Renal cortical epithelial cell (primary cell): Measurements from ENCODE around the gene WDR26. TPM values are rescaled to one million over a fixed set of nuclear protein-coding genes. Genes with fewer than 3 reads are reported as not detected.
"Not testable (repeated sequence)": the region's sequence is repeated elsewhere in the genome, so short reads cannot be mapped to it uniquely, and the experiment has no call there.

Source experiments
- DNase-seq: peaks from one replicate; pipeline ENCODE4 v3.0.0-alpha.2; 2011; ENCODE audit warnings: low read depth
- total RNA-seq: library from RNA; depleted of rRNA; stranded (reverse); fragments of >200 nt; gene quantifications from 2 replicates; pipeline ENCODE4 v1.2.3, GENCODE V29; 2014

WDR26 gene
- total RNA-seq, 1 donor from 2014 or later = 150 TPM

DNA sequence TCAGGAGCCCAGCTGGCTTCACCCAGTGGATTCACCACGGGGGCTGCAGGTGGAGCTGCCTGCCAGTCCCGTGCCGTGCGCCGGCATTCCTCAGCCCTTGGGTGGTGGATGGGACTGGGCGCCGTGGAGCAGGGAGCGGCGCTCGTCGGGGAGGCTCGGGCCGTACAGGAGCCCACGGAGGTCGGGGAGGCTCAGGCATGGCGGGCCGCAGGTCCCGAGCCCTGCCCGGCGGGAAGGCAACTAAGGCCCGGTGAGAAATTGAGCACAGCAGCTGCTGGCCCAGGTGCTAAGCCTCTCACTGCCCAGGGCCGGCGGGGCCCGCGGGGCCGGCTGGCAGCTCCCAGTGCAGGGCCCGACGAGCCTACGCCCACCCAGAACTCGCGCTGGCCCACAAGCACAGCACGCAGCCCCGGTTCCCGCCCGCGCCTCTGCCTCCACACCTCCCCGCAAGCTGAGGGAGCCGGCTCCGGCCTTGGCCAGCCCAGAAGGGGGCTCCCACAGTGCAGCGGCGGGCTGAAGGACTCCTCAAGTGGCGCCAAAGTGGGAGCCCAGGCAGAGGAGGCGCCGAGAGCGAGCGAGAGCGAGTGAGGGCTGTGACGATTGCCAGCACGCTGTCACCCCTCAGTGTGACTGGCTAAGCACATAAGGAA, 82.0 kb downstream of the WDR26 start:
- DNase-seq = not testable (repeated sequence)

DNA sequence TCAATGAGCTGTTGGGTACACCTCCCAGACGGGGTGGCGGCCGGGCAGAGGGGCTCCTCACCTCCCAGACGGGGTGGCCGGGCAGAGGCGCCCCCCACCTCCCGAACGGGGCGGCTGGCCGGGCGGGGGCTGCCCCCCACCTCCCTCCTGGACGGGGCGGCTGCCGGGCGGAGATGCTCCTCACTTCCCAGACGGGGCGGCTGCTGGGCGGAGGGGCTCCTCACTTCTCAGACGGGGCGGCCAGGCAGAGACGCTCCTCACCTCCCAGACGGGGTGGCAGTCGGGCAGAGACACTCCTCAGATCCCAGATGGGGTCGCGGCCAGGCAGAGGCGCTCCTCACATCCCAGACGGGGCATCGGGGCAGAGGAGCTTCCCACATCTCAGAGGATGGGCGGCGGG, 84.9 kb downstream of the WDR26 start:
- not testable (repeated sequence) for DNase-seq

DNA sequence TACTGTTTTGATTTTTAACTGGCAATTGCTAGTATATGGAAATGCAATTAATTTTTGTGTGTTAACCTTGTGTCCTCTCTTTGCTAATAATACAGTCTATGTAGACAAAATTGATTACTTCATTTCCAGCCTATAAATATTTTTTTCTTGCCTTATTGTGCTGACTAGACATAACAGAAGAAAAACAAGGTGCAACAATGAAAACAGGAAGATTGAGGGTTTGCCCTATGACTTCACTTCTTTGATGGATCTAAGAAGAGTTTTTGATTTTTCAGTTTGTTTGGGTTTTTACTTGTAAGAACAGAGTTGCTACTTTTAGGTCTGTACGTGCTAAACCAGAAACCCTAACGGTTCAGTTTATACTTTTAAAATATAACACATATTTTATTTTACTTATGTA, 86.5 kb downstream of the WDR26 start:
- DNase-seq = no peak

DNA sequence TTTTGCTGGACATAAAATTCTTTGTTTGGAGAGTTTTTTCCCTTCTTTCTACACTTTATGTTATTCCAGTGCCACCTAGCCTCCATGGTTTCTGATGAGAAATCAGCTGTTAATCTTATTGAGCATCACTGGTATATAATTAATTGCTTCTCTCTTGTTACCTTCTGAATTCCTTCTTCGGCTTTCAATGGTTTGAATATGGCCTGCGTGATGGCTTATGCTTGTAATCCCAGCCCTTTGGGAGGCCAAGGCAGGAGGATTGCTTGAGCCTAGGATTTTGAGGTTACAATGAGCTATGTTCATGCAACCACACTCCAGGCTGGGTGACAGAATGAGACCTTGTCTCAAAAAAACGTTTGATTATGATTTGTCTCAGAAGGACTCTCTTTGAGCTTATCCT, 90.9 kb downstream of the WDR26 start:
- DNase-seq = no peak

DNA sequence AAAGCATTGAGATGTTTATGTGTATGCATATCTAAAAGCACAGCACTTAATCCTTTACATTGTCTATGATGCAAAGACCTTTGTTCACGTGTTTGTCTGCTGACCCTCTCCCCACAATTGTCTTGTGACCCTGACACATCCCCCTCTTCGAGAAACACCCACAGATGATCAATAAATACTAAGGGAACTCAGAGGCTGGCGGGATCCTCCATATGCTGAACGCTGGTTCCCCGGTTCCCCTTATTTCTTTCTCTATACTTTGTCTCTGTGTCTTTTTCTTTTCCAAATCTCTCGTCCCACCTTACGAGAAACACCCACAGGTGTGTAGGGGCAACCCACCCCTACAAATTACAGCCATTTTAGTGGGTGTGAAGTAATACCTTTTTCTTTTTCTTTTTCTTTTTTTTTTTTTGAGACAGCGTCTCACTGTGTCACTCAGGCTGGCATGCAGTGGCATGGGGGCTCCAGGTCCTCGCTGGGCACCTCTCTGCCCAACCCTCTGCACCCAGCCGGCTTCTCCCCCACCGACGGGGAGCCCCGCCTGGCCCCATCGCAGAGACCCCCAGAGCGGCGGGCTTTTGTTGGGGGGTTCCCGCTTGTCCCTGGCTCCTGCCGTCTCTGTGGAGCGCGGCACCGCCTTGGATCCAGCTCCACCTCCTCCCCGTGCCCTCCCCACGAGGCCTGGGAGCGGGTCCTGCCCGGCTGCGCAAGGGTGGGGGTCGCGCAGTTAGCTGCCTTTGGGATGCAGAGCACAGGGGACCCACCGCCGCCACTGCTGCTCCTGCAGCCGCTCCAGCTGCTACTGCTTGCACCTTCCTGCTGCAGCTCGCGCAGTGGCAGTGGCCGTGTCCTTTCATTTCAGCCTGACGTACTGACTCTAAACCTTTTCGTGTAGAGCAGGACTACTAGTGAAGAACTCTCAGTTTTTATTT, 93.9 kb downstream of the WDR26 start:
- DNase-seq = not testable (repeated sequence)

DNA sequence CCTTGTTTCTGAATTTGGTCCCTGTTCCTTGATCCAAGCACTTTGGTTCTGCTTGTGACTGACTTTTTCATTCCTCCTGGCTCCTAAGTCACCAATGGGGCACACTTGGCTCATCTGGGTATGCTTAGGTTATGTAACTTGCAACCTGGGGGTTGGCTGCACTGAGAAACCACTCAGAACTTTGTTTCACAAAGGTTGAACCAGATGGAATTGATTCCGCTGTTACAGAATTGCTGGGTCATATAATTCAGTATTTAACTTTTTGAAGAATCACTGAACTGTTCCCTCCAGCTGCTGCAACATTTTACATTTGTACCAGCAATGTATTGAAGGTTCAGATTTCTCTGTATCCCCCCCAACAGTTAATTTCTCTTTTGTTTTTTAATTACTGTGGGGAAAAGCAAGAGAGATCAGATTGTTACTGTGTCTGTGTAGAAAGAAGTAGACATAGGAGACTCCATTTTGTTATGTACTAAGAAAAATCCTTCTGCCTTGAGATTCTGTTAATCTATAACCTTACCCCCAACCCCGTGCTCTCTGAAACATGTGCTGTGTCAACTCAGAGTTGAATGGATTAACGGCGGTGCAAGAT, 95.1 kb downstream of the WDR26 start:
- peak; percentile 20 for DNase-seq

DNA sequence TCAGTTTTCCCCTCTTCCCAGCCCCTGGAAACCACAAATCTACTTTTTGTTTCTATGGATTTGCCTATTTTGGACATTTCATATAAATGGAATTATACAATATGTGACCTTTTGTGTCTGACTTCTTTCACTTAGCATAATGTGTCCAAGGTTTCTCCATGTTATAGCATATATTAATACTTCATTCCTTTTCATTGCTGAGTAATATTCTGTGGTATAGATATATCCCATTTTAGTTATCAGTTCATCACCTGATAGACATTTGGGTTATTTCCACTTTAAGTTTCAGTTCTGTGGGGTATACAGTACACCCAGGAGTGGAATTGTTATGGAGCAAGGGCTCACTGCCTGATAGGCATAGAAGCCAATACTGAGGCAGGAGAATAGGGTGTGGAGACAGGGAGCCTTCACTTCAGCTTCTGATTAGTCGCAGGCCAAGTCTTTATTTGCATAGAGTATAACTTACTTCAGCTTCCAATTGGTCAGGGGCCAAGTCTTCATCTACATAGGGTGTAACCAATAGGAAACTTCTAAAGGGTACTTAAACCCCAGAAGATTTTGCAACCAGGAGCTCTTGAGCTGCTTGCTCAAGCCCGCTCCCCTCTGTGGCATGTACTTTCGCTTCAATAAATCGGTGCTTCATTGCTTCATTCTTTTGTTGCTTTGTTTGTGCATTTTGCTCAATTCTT, 96.3 kb downstream of the WDR26 start:
- no peak for DNase-seq

Other genes starting within 250 kb of the WDR26 start
- 32.1 and 33.3 TPM in 2 replicates for gene NVL, start 104.6 kb downstream of the WDR26 start, total RNA-seq
- 77.0 and 122 TPM in 2 replicates for gene CNIH4, start 77.9 kb downstream of the WDR26 start, total RNA-seq
- 2.5 and 3.3 TPM in 2 replicates for gene CNIH3, start 181.5 kb upstream of the WDR26 start, total RNA-seq